Glutamatergic neuron (in vitro differentiated cells): ENCODE results near the gene IFI16. TPM values are rescaled to one million over a fixed set of nuclear protein-coding genes. Genes with fewer than 3 reads are reported as not detected.
A peak's percentile ranks its signal among the peaks of the same experiment; 100 is the strongest.

Experiments
- DNase-seq: peaks from one replicate; pipeline ENCODE4 v3.0.0; 2022
- H3K27ac Mint-ChIP-seq: one replicate; pipeline ENCODE4 v1.8.0; 2020; ENCODE audit warnings: mild to moderate bottlenecking, mixed read lengths, inconsistent platforms; ENCODE audit not compliant: unreplicated experiment
- H3K27me3 Mint-ChIP-seq: one replicate; pipeline ENCODE4 v1.8.0; 2020; ENCODE audit warnings: mild to moderate bottlenecking, moderate library complexity, mixed read lengths, inconsistent platforms; ENCODE audit not compliant: unreplicated experiment
- H3K36me3 Mint-ChIP-seq: one replicate; pipeline ENCODE4 v1.8.0; 2020; ENCODE audit warnings: mild to moderate bottlenecking, mixed read lengths, inconsistent platforms; ENCODE audit not compliant: unreplicated experiment
- H3K4me1 Mint-ChIP-seq: one replicate; pipeline ENCODE4 v1.8.0; 2020; ENCODE audit warnings: mild to moderate bottlenecking, low read depth, mixed read lengths, inconsistent platforms; ENCODE audit not compliant: unreplicated experiment
- H3K4me3 Mint-ChIP-seq: one replicate; pipeline ENCODE4 v1.8.0; 2020; ENCODE audit warnings: mild to moderate bottlenecking, mixed read lengths, inconsistent platforms; ENCODE audit not compliant: unreplicated experiment
- H3K9me3 Mint-ChIP-seq: one replicate; pipeline ENCODE4 v1.8.0; 2020; ENCODE audit warnings: mild to moderate bottlenecking, moderate library complexity, mixed read lengths, inconsistent platforms; ENCODE audit not compliant: unreplicated experiment
- total RNA-seq: library from RNA; stranded (reverse); fragmentation: NEBNext Ultra II Directional; extraction: Animal tissue kit (Norgen Biotek cat#: 25700); gene quantifications from one replicate; pipeline ENCODE4 v1.2.1, GENCODE V29; 2021; ENCODE audit not compliant: unreplicated experiment
- TF ChIP-seq, protein P1 (sequence below): fragments of 200-600 bp; sonication (generic); IDR thresholded peaks from one replicate; pipeline ENCODE4 v1.5.0; 2021; ENCODE audit not compliant: partially characterized antibody, unreplicated experiment

The IFI16 gene
- total RNA-seq, 1 donor from 2014 or later, result 0.86 TPM

DNA sequence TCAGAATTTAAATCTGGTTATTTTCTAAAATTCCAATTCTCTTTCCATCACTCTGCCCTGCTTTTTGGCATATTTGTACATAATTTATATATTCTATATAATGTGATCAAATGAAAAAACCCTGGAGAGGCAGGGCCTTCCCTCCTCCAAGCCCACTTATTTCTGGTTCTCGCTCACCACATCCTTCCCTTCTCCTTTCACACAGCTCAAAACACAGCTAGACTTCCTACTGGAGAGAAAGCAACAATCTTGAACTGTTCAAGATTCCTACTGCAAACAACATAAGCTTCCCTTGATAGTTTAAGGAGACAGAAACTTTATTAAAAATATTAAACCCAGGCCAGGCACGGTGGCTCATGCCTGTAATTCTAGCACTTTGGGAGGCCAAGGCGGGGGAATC, 74.4 kb downstream of the IFI16 start:
- H3K36me3 Mint-ChIP-seq, result no peaks in the 10 kb centered on the region
- no peak for DNase-seq
- peak overlapping the region; percentile 31 for H3K27ac Mint-ChIP-seq
- H3K4me3 Mint-ChIP-seq, result peak overlapping the region; percentile 13
- H3K4me1 Mint-ChIP-seq, result peaks cover 48% of the 10 kb centered on the region
- peaks cover 4% of the 10 kb centered on the region for H3K27me3 Mint-ChIP-seq
- peaks cover 5% of the 10 kb centered on the region for H3K9me3 Mint-ChIP-seq
- TF ChIP-seq, protein P1, sequence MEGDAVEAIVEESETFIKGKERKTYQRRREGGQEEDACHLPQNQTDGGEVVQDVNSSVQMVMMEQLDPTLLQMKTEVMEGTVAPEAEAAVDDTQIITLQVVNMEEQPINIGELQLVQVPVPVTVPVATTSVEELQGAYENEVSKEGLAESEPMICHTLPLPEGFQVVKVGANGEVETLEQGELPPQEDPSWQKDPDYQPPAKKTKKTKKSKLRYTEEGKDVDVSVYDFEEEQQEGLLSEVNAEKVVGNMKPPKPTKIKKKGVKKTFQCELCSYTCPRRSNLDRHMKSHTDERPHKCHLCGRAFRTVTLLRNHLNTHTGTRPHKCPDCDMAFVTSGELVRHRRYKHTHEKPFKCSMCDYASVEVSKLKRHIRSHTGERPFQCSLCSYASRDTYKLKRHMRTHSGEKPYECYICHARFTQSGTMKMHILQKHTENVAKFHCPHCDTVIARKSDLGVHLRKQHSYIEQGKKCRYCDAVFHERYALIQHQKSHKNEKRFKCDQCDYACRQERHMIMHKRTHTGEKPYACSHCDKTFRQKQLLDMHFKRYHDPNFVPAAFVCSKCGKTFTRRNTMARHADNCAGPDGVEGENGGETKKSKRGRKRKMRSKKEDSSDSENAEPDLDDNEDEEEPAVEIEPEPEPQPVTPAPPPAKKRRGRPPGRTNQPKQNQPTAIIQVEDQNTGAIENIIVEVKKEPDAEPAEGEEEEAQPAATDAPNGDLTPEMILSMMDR, result no peak

DNA sequence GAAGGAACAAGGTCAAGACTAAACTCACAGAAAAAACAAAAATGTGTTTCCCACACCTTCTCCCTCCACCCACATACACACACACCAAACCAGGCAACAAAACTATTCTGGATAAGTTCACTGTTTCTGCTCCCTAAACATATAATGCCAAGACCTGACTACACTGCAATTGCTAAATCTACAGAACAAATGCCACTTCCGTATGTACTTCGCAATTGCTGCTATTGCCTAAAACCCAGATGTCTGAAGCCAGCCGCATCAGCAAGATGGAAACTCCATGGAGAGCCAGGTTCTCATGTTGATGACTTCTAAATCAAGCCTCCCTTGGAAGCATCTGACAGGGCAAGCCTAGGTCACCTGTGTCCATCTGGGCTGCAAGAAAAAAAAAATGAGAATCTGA, 75.2 kb downstream of the IFI16 start:
- Mint-ChIP-seq H3K36me3 (no peaks in the 10 kb centered on the region), H3K9me3 (peaks cover 5% of the 10 kb centered on the region), H3K4me3 (no peak overlapping the region), H3K27ac (no peak overlapping the region), H3K4me1 (peaks cover 46% of the 10 kb centered on the region), H3K27me3 (peaks cover 4% of the 10 kb centered on the region)
- TF ChIP-seq, protein P1, result no peak
- no peak for DNase-seq

DNA sequence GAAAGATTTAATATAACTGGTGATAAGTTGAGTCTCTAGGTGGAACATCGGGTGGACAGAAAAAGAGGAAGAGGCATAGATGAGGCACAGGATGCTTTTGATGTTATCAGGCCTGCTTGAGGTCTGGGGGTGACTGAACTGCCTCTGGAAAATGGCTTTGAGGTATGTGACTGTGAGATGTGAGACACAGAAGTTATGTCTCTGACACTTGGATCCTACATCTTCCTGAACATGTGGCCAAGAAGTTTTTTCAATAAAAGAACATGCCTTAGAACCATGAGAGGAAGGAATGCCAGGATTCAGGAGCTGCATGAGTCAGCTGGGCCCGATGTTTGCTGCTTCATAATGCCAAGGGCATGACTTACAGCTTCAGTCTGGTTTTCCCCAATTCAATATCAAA, 78.3 kb downstream of the IFI16 start:
- Mint-ChIP-seq H3K27ac (peak overlapping the region; percentile 49), H3K4me3 (no peak overlapping the region), H3K27me3 (peaks cover 4% of the 10 kb centered on the region), H3K4me1 (peaks cover 35% of the 10 kb centered on the region), H3K9me3 (peaks cover 6% of the 10 kb centered on the region), H3K36me3 (no peaks in the 10 kb centered on the region)
- no peak for DNase-seq
- TF ChIP-seq, protein P1, result no peak

DNA sequence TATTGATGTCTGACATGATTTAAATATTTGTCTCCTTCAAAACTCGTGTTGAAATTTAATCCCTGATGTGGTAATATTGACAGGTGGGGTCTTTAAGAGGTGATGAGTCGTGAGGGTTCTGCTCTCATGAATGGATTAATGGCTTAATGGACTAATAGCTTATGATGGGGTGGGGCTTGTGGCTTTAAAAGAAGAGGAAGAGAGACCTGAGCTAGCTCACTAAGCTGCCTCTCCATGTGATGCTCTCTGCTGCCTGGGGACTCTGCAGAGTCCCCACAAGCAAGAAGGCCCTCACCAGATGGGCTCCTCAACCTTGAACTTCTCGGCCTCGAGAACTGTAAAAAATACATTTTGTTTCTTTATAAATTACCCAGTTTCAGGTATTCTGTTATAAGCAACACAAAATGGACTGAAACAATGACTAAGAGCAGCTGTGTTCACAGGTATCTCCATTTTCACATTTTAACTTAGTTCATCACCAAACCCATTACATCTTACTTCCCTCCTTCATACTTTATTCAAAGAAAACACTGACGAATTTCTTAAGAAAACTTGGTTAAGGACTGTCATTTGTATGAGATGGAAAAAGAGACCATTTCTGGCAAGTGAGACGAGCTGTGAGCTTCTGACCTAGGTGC, 79.0 kb downstream of the IFI16 start:
- TF ChIP-seq, protein P1, result no peak
- Mint-ChIP-seq H3K4me3 (peak overlapping the region; percentile 45), H3K4me1 (peaks cover 33% of the 10 kb centered on the region), H3K27ac (peak overlapping the region; percentile 49), H3K36me3 (no peaks in the 10 kb centered on the region), H3K9me3 (peaks cover 6% of the 10 kb centered on the region), H3K27me3 (peaks cover 4% of the 10 kb centered on the region)
- no peak for DNase-seq

DNA sequence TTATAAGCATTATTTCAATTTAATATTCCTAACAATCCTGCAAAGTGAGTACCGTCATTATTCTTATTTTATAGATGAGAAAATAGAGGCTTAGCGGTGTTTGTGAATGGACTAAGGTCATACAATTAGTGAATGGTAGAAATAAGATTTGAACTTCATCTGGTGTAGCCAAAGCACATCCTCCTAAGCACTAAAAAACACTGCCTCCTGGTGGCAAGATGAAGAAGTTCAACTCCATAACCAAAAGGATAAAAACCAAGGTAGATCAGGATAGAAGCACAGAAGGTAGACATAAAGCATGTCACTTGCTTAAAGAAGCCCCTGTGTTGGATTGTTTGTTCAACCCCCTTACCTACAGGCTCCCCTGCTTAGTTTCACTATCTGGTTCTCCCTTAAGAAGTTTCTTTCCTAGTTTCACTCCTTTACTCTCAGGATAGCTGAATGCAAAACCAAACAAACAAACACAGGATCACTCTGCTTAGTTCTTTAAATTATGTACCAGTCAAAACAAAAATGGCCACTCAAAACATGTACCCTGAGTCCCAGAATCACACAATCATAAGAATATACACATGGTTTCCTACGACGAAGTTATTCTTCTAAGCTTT, 79.6 kb downstream of the IFI16 start:
- peaks cover 6% of the 10 kb centered on the region for H3K9me3 Mint-ChIP-seq
- H3K36me3 Mint-ChIP-seq, result no peaks in the 10 kb centered on the region
- peak overlapping the region; percentile 44 for H3K27ac Mint-ChIP-seq
- H3K27me3 Mint-ChIP-seq, result peaks cover 4% of the 10 kb centered on the region
- no peak overlapping the region for H3K4me3 Mint-ChIP-seq
- no peak for DNase-seq
- H3K4me1 Mint-ChIP-seq, result peaks cover 31% of the 10 kb centered on the region
- TF ChIP-seq, protein P1, result peak; percentile 84
